Measurements from ENCODE around the gene RNU1-4.
A peak's percentile ranks its signal among the peaks of the same experiment; 100 is the strongest.
"Not testable (repeated sequence)": the region's sequence is repeated elsewhere in the genome, so short reads cannot be mapped to it uniquely, and the experiment has no call there.

- not testable (repeated sequence) for TF ChIP-seq POLR2AphosphoS5 (IDR thresholded peaks at IDR 0.05; ENCODE audit: low read depth); CTCF (conservative IDR thresholded peaks at IDR 0.05; ENCODE audit: low read depth in 2 of 2); REST (IDR thresholded peaks at IDR 0.05; ENCODE audit: unreplicated experiment); EZH2phosphoT487 (IDR thresholded peaks at IDR 0.05; ENCODE audit: unreplicated experiment); CREB1 (CRISPR knock-in tag; IDR thresholded peaks at IDR 0.05; ENCODE audit: low read depth); ETS1 (IDR thresholded peaks at IDR 0.05); JUNB (IDR thresholded peaks at IDR 0.05; ENCODE audit: unreplicated experiment); ZNF331 (CRISPR knock-in tag; IDR thresholded peaks at IDR 0.05; ENCODE audit: low read depth); ZNF462 (CRISPR knock-in tag; IDR thresholded peaks at IDR 0.05)
- TF ChIP-seq EZH2 (IDR thresholded peaks at IDR 0.05; ENCODE audit: low read depth, unreplicated experiment) (peak; percentile 37), NANOG (IDR thresholded peaks at IDR 0.05; ENCODE audit: borderline replicate concordance) (0 out of 2 replicates have a peak, but pooled peaks have one; percentile 11)
Measured at GRCh38 chr1:16725439-16726245, 14.7 kb upstream of the RNU1-4 start.
